Fibroblast of lung (primary cell): ENCODE measurements around the gene APOA1. TPM values are rescaled to one million over a fixed set of nuclear protein-coding genes. Genes with fewer than 3 reads are reported as not detected.

Experiments used
- DNase-seq, 2 donors: peaks; one replicate each; pipeline versions ENCODE4 v3.0.0 to v3.0.0-alpha.2; 2010; ENCODE audit warnings: low read depth in 2 of 2
- H2AFZ ChIP-seq: 2 replicates; pipeline ENCODE4 v1.5.1; 2012; ENCODE audit warnings: low read length, control low read depth, inconsistent platforms
- H3K27ac ChIP-seq: 2 replicates; pipeline ENCODE4 v1.5.1; 2011; ENCODE audit warnings: low read length, control low read depth; ENCODE audit not compliant: insufficient read depth
- H3K27me3 ChIP-seq: 2 replicates; pipeline ENCODE4 v1.5.1; 2011; ENCODE audit warnings: mild to moderate bottlenecking, low read length; ENCODE audit not compliant: control insufficient read depth, insufficient read depth
- H3K36me3 ChIP-seq: 2 replicates; pipeline ENCODE4 v1.5.1; 2011; ENCODE audit warnings: low read length; ENCODE audit not compliant: control insufficient read depth, insufficient read depth
- H3K4me1 ChIP-seq: 2 replicates; pipeline ENCODE4 v1.5.1; 2011; ENCODE audit warnings: low read length; ENCODE audit not compliant: control insufficient read depth, insufficient read depth; ENCODE audit errors: extremely low read depth
- H3K4me2 ChIP-seq: 2 replicates; pipeline ENCODE4 v1.5.1; 2011; ENCODE audit warnings: low read length, control low read depth; ENCODE audit not compliant: insufficient read depth; ENCODE audit errors: extremely low read depth
- H3K4me3 ChIP-seq, 4 experiments: fragments of 200-600 bp in 1 of 4; sonication (generic) in 1 of 4; replicated peaks in 1 of 4; 2 replicates each; pipeline ENCODE4 v1.5.1; 2011 to 2016; ENCODE audit warnings: low read length in 4 of 4, low read depth in 3 of 4, mild to moderate bottlenecking in 3 of 4, control low read depth in 2 of 4, inconsistent platforms in 1 of 4, mixed read lengths in 1 of 4; ENCODE audit not compliant: insufficient read depth in 1 of 4; ENCODE audit errors: control extremely low read depth in 1 of 4
- H3K79me2 ChIP-seq: 2 replicates; pipeline ENCODE4 v1.5.1; 2012; ENCODE audit warnings: mild to moderate bottlenecking, low read length, inconsistent platforms; ENCODE audit not compliant: control insufficient read depth, insufficient read depth
- H3K9ac ChIP-seq: 2 replicates; pipeline ENCODE4 v1.5.1; 2011; ENCODE audit warnings: mild to moderate bottlenecking, low read length, control low read depth; ENCODE audit not compliant: insufficient read depth
- H3K9me3 ChIP-seq: 2 replicates; pipeline ENCODE4 v1.5.1; 2012; ENCODE audit warnings: low read depth, low read length; ENCODE audit not compliant: control insufficient read depth, insufficient read depth
- H4K20me1 ChIP-seq: 2 replicates; pipeline ENCODE4 v1.5.1; 2011; ENCODE audit warnings: low read length; ENCODE audit not compliant: control insufficient read depth, insufficient read depth; ENCODE audit errors: extremely low read depth
- CTCF ChIP-seq, 2 donors: IDR thresholded peaks in 1 of 2; conservative IDR thresholded peaks in 1 of 2; 1 replicate in 1 of 2; 2 replicates in 1 of 2; pipeline ENCODE4 v1.5.1; 2011 to 2012; ENCODE audit warnings: low read length in 2 of 2, control low read depth in 1 of 2, inconsistent platforms in 1 of 2, low read depth in 1 of 2, mild to moderate bottlenecking in 1 of 2
- EZH2 ChIP-seq: IDR thresholded peaks from 2 replicates; pipeline ENCODE4 v1.5.1; 2012; ENCODE audit warnings: low read length, control low read depth, mild to moderate bottlenecking; ENCODE audit errors: missing control alignments
- polyA plus RNA-seq, 2 donors: library from polyadenylated mRNA; depleted of rRNA in 1 of 2; stranded (reverse) in 1 of 2; unstranded in 1 of 2; fragments of >200 nt; gene quantifications; 2 replicates each; pipeline ENCODE4 v1.2.1, GENCODE V29; 2011 to 2012; ENCODE audit warnings: missing spikeins in 1 of 2
- total RNA-seq: library from RNA; depleted of rRNA; stranded (reverse); fragments of >200 nt; gene quantifications from 2 replicates; pipeline ENCODE4 v1.2.1, GENCODE V29; 2014

Gene APOA1
- total and polyA plus RNA-seq, 2 donors (not counting 1 experiment from before 2014, with no cell fraction given) = 0.05 TPM; not detected in 1

DNA sequence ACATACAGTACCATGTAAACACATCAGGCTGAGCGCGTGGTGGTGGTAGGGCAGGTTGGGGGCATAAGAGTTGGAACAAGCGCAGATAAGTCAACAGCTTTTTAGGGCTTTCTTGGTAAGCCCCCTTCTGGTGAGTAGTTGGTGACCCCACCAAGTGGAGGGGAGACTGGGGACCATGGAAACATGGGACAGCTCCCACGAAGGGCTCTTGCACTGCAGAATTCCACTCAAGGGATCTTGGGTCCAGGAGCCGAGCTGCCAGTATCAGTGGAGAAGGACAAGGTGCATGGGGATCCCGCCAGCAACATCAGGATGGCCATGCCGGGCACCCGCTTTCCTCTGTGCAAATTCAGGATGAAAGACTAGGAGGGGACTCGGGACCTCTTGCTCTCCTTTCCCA, 6.2 kb upstream of the APOA1 start:
- no peak overlapping the region for H2AFZ ChIP-seq
- H3K27ac ChIP-seq = no peak overlapping the region
- H3K27me3 ChIP-seq = no peaks in the 10 kb centered on the region
- DNase-seq = no peak
- H3K4me3 ChIP-seq = no peak overlapping the region
- H3K36me3 ChIP-seq = peaks cover 9% of the 10 kb centered on the region
- no peak for TF ChIP-seq EZH2
- no peak for TF ChIP-seq CTCF (conservative IDR thresholded peaks at IDR 0.05 in 1 of 2, IDR thresholded peaks at IDR 0.05 in 1 of 2; ENCODE audit: low read depth in 1 of 2, low read length in 2 of 2)
- H4K20me1 ChIP-seq = no peaks in the 10 kb centered on the region
- H3K4me1 ChIP-seq = no peaks in the 10 kb centered on the region
- no peaks in the 10 kb centered on the region for H3K9me3 ChIP-seq
- no peak overlapping the region for H3K9ac ChIP-seq
- no peaks in the 10 kb centered on the region for H3K79me2 ChIP-seq
- H3K4me2 ChIP-seq = no peak overlapping the region

GRCh38 chr11:116842909-116843308, 5.5 kb upstream of the APOA1 start:
- H4K20me1 ChIP-seq = no peaks in the 10 kb centered on the region
- no peak overlapping the region for H3K4me3 ChIP-seq
- DNase-seq = no peak
- H3K9ac ChIP-seq = no peak overlapping the region
- no peak overlapping the region for H2AFZ ChIP-seq
- H3K27me3 ChIP-seq = no peaks in the 10 kb centered on the region
- no peak overlapping the region for H3K4me2 ChIP-seq
- TF ChIP-seq EZH2 (no peak), CTCF (conservative IDR thresholded peaks at IDR 0.05 in 1 of 2, IDR thresholded peaks at IDR 0.05 in 1 of 2; ENCODE audit: low read depth in 1 of 2, low read length in 2 of 2) (no peak)
- peaks cover 9% of the 10 kb centered on the region for H3K36me3 ChIP-seq
- H3K79me2 ChIP-seq = no peaks in the 10 kb centered on the region
- no peak overlapping the region for H3K27ac ChIP-seq
- no peaks in the 10 kb centered on the region for H3K9me3 ChIP-seq
- no peaks in the 10 kb centered on the region for H3K4me1 ChIP-seq

DNA sequence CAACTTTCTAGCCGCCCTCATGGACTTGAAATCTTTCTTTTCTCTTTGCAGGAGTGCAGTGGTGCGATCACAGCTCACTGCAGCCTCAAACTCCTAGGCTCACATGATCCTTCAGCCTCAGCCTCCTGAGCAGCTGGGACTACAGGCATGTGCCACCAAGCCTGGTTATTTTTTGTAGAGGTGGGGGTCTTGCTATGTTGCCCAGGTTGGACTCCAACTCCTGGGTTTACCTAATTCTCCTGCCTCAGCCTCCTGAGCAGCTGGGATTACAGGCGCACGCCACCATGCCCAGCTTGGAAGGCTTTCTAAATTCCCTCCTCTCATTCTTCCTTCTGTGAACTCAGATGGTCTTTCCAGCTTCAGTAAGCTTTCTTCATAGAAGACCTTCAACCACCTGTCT, 4.7 kb upstream of the APOA1 start:
- no peaks in the 10 kb centered on the region for H3K4me1 ChIP-seq
- no peaks in the 10 kb centered on the region for H3K27me3 ChIP-seq
- peaks cover 7% of the 10 kb centered on the region for H3K36me3 ChIP-seq
- no peak overlapping the region for H3K9ac ChIP-seq
- H3K4me2 ChIP-seq = no peak overlapping the region
- DNase-seq = no peak
- no peaks in the 10 kb centered on the region for H3K79me2 ChIP-seq
- H4K20me1 ChIP-seq = no peaks in the 10 kb centered on the region
- no peak overlapping the region for H3K4me3 ChIP-seq
- TF ChIP-seq EZH2 (no peak), CTCF (conservative IDR thresholded peaks at IDR 0.05 in 1 of 2, IDR thresholded peaks at IDR 0.05 in 1 of 2; ENCODE audit: low read depth in 1 of 2, low read length in 2 of 2) (no peak)
- no peak overlapping the region for H2AFZ ChIP-seq
- H3K27ac ChIP-seq = no peak overlapping the region
- H3K9me3 ChIP-seq = no peaks in the 10 kb centered on the region
